Measurements from ENCODE around the gene TNFRSF6B.

Gene TNFRSF6B

DNA sequence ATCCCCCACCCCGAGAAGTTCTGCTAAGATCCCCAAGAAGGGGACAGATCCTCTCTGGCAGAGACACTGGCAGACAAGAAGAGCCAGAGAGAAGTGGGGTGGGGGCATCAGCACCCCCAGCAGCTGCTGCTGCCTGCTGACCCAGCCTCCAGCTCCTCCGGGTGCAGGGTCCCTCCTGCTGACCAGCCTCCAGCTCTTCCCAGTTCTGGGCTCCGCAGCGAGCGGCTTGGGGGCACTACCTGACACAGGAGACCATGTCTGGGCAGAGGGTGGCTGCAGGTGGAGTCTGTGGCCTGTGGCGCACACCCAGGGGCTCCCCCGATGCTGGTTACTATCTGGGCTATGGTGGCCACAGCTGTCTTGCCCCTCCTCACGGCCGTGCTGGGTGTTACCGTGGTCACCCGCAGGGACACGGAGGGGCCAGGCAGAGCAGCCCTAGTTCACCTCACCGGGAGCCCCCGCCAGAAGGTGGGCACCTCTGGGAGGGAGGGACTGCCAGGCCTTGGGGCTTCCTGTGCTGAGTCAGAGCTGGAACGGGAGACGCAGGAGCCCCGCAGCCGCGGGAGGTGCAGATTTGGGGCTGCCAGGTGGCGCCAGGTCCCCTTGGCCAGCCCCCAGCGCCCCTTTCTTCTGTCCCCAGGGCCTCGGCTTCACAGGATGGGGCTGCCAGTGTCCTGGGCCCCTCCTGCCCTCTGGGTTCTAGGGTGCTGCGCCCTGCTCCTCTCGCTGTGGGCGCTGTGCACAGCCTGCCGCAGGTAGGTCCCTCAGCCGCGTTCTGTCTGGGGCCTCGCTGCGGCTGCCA is 40.6 kb downstream of the TNFRSF6B start:
- no peaks in the 10 kb centered on the region for H3F3A ChIP-seq (ENCODE audit: low read depth)
- no peaks in the 10 kb centered on the region for H3K27me3 ChIP-seq (ENCODE audit: insufficient read depth, low read length, poor library complexity, severe bottlenecking)
- no peaks in the 10 kb centered on the region for H3K9me2 ChIP-seq (replicated peaks; ENCODE audit: low read depth, low read length)
- H3K4me2 ChIP-seq (ENCODE audit: low read depth, low read length, poor library complexity, severe bottlenecking) = peak overlapping the region; percentile 95
- H4K20me1 ChIP-seq (ENCODE audit: insufficient read depth, low read length, poor library complexity, severe bottlenecking) = peaks cover 30% of the 10 kb centered on the region
- no peak overlapping the region for H2AFZ ChIP-seq (ENCODE audit: low read length)
- H3K9me3 ChIP-seq (ENCODE audit: insufficient read depth, low read depth, low read length) = no peaks in the 10 kb centered on the region
- H3K79me2 ChIP-seq (ENCODE audit: insufficient read depth, low read length) = peaks cover 51% of the 10 kb centered on the region
- TF ChIP-seq, protein P1, sequence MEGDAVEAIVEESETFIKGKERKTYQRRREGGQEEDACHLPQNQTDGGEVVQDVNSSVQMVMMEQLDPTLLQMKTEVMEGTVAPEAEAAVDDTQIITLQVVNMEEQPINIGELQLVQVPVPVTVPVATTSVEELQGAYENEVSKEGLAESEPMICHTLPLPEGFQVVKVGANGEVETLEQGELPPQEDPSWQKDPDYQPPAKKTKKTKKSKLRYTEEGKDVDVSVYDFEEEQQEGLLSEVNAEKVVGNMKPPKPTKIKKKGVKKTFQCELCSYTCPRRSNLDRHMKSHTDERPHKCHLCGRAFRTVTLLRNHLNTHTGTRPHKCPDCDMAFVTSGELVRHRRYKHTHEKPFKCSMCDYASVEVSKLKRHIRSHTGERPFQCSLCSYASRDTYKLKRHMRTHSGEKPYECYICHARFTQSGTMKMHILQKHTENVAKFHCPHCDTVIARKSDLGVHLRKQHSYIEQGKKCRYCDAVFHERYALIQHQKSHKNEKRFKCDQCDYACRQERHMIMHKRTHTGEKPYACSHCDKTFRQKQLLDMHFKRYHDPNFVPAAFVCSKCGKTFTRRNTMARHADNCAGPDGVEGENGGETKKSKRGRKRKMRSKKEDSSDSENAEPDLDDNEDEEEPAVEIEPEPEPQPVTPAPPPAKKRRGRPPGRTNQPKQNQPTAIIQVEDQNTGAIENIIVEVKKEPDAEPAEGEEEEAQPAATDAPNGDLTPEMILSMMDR (conservative IDR thresholded peaks at IDR 0.05; ENCODE audit: low read length) = peak; percentile 20; the same call in 1 of the 2 replicates
- no peak for TF ChIP-seq EZH2phosphoT487 (IDR thresholded peaks at IDR 0.05; ENCODE audit: borderline replicate concordance)
- peak overlapping the region; percentile 98 for H3K9ac ChIP-seq (ENCODE audit: low read depth, low read length, poor library complexity, severe bottlenecking)
- peak overlapping the region; percentile 86 for H3K4me3 ChIP-seq (ENCODE audit: low read length, poor library complexity, severe bottlenecking)
- peaks cover 39% of the 10 kb centered on the region for H3K4me1 ChIP-seq (ENCODE audit: insufficient read depth, low read length, poor library complexity, severe bottlenecking)
- H3K36me3 ChIP-seq (ENCODE audit: insufficient read depth, low read length) = peaks cover 25% of the 10 kb centered on the region; the same call in 1 of the 2 replicates

DNA sequence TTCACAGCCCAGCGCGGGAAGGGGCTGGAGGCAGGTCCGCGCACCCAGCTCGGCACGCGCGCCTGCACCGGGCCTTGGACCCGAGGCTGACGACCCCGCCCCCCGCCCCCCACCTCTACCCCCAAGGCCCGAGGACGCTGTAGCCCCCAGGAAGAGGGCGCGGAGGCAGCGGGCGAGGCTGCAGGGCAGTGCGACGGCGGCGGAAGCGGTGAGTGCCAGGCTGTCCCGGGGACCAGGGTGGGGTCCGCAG is 41.2 kb downstream of the TNFRSF6B start:
- H3K4me1 ChIP-seq (ENCODE audit: insufficient read depth, low read length, poor library complexity, severe bottlenecking) = peaks cover 38% of the 10 kb centered on the region
- no peak overlapping the region for H2AFZ ChIP-seq (ENCODE audit: low read length)
- H3K4me3 ChIP-seq (ENCODE audit: low read length, poor library complexity, severe bottlenecking) = peak overlapping the region; percentile 86
- H3K9me3 ChIP-seq (ENCODE audit: insufficient read depth, low read depth, low read length) = no peaks in the 10 kb centered on the region
- H3K27me3 ChIP-seq (ENCODE audit: insufficient read depth, low read length, poor library complexity, severe bottlenecking) = no peaks in the 10 kb centered on the region
- no peaks in the 10 kb centered on the region for H3F3A ChIP-seq (ENCODE audit: low read depth)
- peak overlapping the region; percentile 95 for H3K4me2 ChIP-seq (ENCODE audit: low read depth, low read length, poor library complexity, severe bottlenecking)
- TF ChIP-seq, protein P1 (conservative IDR thresholded peaks at IDR 0.05; ENCODE audit: low read length) = no peak
- no peak for TF ChIP-seq EZH2phosphoT487 (IDR thresholded peaks at IDR 0.05; ENCODE audit: borderline replicate concordance)
- peak overlapping the region; percentile 98 for H3K9ac ChIP-seq (ENCODE audit: low read depth, low read length, poor library complexity, severe bottlenecking)
- H3K36me3 ChIP-seq (ENCODE audit: insufficient read depth, low read length) = peaks cover 27% of the 10 kb centered on the region; the same call in 1 of the 2 replicates
- peaks cover 51% of the 10 kb centered on the region for H3K79me2 ChIP-seq (ENCODE audit: insufficient read depth, low read length)
- H4K20me1 ChIP-seq (ENCODE audit: insufficient read depth, low read length, poor library complexity, severe bottlenecking) = peaks cover 32% of the 10 kb centered on the region
- H3K9me2 ChIP-seq (replicated peaks; ENCODE audit: low read depth, low read length) = no peaks in the 10 kb centered on the region

DNA sequence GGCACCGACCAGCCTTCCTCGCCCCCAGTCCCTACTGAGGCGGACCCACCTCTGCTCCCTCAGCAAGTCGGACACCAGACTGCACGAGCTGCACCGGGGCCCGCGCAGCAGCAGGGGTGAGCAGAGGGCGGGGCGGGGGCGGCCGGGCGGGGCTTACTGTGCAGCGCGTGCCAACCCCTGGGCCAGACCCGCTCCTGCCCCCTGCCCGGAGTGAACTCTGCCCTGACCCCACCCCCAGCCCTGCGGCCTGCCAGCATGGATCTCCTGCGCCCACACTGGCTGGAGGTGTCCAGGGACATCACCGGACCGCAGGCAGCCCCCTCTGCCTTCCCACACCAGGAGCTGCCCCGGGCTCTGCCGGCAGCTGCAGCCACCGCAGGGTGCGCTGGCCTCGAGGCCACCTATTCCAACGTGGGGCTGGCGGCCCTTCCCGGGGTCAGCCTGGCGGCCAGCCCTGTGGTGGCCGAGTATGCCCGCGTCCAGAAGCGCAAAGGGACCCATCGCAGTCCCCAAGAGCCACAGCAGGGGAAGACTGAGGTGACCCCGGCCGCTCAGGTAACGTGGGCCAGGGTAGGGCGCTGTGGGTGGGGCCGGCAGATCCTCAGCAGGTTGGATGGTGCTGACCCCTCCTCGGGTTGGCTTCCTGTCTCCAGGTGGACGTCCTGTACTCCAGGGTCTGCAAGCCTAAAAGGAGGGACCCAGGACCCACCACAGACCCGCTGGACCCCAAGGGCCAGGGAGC is 41.7 kb downstream of the TNFRSF6B start:
- Histone ChIP-seq H3K4me1 (ENCODE audit: insufficient read depth, low read length, poor library complexity, severe bottlenecking) (peaks cover 38% of the 10 kb centered on the region), H3K4me3 (ENCODE audit: low read length, poor library complexity, severe bottlenecking) (peak overlapping the region; percentile 86), H3K4me2 (ENCODE audit: low read depth, low read length, poor library complexity, severe bottlenecking) (peak overlapping the region; percentile 95), H3K36me3 (ENCODE audit: insufficient read depth, low read length) (peaks cover 28% of the 10 kb centered on the region; the same call in 1 of the 2 replicates), H3K9ac (ENCODE audit: low read depth, low read length, poor library complexity, severe bottlenecking) (peak overlapping the region; percentile 98), H2AFZ (ENCODE audit: low read length) (no peak overlapping the region), H4K20me1 (ENCODE audit: insufficient read depth, low read length, poor library complexity, severe bottlenecking) (peaks cover 32% of the 10 kb centered on the region), H3K79me2 (ENCODE audit: insufficient read depth, low read length) (peaks cover 47% of the 10 kb centered on the region), H3K27me3 (ENCODE audit: insufficient read depth, low read length, poor library complexity, severe bottlenecking) (no peaks in the 10 kb centered on the region), H3K9me3 (ENCODE audit: insufficient read depth, low read depth, low read length) (no peaks in the 10 kb centered on the region), H3K9me2 (replicated peaks; ENCODE audit: low read depth, low read length) (no peaks in the 10 kb centered on the region), H3F3A (ENCODE audit: low read depth) (0 out of 2 replicates have a peak, but pooled peaks cover under 1% of the 10 kb centered on the region)
- TF ChIP-seq, protein P1 (conservative IDR thresholded peaks at IDR 0.05; ENCODE audit: low read length) = no peak
- TF ChIP-seq EZH2phosphoT487 (IDR thresholded peaks at IDR 0.05; ENCODE audit: borderline replicate concordance) = no peak

Measured in Loucy (cell line).